GM18508 (cell line): ENCODE measurements around the gene ADAMTS10.
"Not testable (repeated sequence)": the region's sequence is repeated elsewhere in the genome, so short reads cannot be mapped to it uniquely, and the experiment has no call there.

Source experiments
- ATAC-seq: cut with Tn5 transposase; IDR thresholded peaks from one replicate; pipeline ENCODE4 v1.9.1; 2021; ENCODE audit warnings: moderate number of reproducible peaks; ENCODE audit not compliant: insufficient read depth, unreplicated experiment

ADAMTS10 gene

GRCh38 chr19:8596168-8596567 is 14.3 kb downstream of the ADAMTS10 start:
- no peak for ATAC-seq

DNA sequence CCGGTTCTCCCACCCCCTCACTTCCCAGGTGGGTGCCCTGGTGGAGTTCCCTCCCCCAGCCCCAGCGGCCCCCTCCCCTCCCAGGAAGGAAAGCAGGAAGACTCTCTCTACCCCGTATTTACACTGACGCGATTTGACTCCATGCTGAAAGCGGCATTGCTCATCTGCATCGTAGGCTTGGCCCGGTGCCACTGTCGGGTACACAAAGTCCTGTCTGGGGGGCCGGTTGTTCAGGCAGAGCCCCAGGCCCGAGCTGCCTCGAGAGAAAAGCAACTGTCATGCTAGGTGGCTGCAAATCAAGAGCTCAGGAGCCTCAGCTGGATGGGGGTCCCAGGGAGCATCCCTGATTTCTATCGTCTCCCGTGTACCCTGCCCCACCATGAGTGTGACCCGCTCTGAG is 14.9 kb downstream of the ADAMTS10 start:
- no peak for ATAC-seq

- ATAC-seq, result no peak
Observed at GRCh38 chr19:8593931-8594330, 16.6 kb downstream of the ADAMTS10 start.

DNA sequence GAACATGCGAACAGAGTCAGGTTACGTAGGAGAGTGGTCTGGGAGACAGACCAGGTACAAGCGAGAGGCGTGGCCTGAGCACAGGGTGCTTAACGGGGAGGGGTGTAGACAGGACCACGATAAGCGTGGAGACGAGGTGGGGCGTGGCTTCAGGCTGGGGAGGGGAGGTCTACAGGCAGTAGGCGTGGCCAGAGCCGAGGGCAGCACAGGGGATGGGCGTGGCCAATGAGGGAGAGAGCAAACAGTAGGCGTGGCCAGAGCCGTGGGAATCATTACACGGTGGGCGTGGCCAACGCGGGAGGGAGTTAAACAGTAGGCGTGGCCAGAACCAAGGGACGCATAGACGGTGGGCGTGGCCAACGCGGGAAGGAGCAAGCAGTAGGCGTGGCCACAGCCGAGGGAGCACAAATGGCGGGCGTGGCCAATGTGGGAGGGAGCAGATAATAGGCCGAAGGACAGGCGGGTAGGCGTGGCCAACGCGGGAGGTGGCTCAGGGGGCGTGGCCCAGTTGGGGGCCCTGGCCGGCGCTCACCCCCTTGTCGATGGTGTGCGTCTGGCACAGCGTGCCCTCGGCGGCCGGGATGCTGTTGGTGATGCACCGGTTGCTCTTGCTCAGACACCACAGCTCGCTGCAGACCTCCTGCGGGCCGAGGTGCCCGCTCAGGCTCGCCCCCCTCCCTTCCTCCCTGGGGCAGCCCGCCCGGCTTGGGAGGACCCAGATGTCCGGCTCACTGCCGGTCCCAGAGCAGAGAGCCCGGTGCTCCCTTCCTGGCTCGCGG is 18.1 kb downstream of the ADAMTS10 start:
- no peak for ATAC-seq

GRCh38 chr19:8589177-8589714 is 21.3 kb downstream of the ADAMTS10 start:
- ATAC-seq, result no peak

- ATAC-seq, result no peak
Observed at GRCh38 chr19:8585894-8586750, 24.4 kb downstream of the ADAMTS10 start.

- no peak for ATAC-seq
Observed at GRCh38 chr19:8584965-8585893, 25.3 kb downstream of the ADAMTS10 start.

DNA sequence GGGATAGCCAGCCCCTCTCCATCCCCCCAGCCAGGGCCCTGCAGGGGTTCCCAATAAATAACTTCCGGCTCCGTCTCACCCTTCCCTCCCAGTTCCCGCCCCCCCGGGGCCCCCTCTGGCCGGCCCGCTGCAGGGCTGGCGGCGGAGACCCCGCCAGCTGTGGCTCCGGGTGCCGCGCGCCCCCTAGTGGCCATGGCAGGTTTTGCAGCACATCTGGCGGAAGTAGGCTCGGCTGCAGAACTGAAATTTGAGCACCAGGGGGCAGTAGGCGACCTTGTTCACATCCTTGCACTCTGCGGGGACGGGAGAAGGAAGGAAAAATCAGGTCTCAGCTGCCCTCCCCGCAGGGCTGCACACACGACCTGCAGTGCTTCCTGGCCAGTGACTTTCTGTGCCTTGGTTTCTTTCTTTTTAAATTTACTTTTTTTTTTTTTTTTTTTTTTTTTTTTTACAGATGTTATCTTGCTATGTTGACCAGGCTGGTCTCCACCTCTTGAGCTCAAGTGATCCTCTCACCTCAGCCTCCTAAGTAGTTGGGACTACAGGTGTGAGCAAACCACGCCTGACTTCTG is 29.7 kb downstream of the ADAMTS10 start:
- ATAC-seq, result no peak

DNA sequence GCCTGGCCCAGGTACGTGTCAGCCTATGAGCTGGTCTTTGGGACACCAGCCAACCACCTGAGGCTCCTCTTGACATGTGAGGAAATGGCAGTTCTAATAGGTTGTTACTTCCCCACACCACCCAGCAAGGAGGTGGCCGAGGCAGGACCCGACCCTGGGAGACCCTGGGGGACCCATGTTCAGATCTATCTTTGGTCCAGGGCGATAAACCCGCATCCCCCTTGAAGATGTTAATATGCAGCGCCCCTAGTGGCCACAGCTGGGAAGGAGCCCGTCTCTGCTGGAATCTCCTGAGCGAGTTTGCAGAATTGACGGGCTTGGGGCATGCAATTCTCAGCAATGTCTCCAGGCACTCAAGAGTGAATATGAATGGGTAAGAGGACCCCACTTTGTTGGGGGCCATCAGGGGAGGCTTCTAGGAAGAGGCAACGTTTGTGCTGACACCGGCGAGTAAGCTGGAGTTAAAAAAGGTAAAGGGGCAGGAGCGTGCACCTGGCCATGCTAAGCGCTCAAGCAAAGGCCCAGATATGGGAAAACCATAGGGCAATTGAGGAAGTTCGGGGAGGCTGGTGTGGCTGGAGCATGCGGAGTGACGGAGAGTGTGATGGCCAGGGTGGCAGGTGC is 31.8 kb downstream of the ADAMTS10 start:
- ATAC-seq, result no peak

DNA sequence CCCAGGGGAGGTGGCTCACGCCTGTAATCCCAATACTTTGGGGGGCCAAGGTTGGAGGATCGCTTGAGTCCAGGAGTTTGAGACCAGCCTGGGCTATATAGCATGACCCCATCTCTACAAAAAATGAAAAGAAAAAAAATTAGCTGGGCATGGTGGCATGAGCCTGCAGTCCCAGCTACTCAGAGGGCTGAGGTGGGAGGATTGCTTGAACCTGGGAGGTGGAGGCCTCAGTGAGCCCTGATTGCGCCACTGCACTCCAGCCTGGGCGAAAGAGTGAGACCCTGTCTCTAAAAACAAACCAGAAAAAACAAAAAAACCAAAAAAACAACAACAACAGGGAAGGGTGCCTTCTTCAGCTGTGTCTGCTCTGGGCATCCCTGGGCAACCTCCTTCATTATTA is 32.8 kb downstream of the ADAMTS10 start:
- no peak for ATAC-seq

DNA sequence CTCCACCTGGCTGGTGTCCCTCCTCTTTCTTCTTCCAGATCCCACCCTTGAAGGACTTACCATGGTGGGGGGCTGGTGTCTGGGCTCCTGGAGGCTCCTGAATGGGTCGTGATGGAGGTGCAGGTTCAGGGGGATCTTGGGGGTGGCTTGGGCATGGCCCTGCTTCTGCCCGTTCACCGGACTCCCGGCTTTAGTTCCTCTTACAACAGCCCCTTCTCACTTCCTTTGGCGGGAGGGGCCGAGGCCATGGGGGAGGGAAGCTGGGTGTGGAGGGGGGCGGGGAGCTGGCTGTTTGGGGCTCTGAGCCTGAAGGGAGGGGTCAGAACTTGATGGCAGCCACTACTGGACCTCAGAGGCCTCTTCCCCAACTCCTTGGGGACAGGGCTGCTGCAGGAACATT is 33.3 kb downstream of the ADAMTS10 start, which contains the start of gene MYO1F:
TSS of gene MYO1F (minus strand) at position 196 of the 400 bp plus-strand sequence. CDS start at position 63, 133 bp downstream.
- ATAC-seq, result no peak

DNA sequence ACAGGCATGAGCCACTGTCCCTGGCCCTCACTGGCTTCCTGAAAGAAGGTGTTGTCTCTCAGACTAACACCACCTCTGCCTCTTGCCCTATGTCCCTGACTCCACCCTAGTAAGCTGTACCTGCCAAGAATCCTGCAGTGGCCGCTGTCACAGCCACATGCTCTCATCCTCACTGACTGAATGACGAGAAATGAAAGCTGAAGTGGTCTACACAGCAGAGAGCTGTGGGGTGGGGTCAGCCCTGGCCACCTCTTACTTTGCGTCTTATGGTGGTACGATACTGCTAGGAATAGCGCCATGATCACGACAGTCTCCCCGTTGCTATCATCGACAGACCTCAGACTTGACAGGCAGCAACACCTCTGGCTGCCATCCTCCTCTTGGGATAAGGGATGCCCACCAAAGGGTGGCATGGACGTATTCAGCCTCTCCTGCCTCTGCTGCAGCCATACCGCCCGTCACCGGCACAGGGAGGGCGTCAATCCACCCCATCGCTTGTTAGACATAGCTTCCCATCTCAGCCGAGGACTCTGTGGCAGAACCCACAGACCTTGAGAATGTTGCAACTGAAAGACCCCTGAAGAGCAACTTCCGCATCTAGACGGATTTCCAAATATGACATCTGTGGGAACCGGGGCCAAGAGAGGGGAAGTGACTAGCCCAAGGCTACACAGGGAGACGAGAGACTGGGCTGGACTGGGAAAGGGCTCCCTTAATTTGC is 34.1 kb downstream of the ADAMTS10 start:
- ATAC-seq, result no peak

DNA sequence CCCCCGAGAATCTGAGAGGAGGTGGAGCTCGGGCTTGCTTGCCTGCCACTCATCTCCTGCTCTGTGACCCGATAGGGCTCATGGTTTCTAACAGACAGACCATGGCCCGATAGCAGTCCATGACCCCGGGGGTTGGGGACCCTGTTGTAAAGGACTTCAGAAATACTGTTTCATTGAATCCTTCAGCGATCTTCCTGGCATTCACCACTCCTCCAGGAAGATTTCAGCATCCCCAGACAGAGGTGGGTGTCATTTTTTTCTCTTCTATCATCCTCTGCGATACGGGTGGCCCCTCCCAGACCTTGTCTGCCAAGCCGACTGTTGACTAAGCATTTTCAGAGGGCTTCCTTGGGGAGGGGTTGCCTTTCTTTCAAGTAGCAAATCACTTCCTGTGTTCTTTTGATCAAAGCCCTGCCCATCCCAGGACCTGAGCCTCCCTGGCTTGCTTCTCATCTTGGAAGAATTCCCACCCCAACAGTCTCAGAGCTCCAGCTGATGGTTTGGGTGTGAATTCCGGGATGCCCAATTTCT is 35.0 kb downstream of the ADAMTS10 start:
- no peak for ATAC-seq

- not testable (repeated sequence) for ATAC-seq
Observed at GRCh38 chr19:8574619-8574922, 35.9 kb downstream of the ADAMTS10 start.

DNA sequence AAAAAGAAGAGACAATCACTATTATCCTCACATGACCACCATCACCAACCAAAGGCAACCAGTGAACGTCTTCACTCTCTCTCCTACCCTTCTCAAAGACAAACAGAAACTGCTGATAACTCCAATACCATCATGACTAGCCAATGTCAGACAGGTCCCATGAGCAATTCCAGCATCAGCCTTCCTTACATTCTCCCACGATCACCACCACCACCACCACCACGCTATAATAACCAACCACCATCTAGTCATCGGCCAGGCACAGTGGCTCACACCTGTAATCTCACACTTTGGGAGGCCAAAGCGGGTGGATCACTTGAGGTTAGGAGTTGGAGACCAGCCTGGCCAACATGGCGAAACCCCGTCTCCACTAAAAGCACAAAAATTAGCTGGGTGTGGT is 37.2 kb downstream of the ADAMTS10 start:
- no peak for ATAC-seq

DNA sequence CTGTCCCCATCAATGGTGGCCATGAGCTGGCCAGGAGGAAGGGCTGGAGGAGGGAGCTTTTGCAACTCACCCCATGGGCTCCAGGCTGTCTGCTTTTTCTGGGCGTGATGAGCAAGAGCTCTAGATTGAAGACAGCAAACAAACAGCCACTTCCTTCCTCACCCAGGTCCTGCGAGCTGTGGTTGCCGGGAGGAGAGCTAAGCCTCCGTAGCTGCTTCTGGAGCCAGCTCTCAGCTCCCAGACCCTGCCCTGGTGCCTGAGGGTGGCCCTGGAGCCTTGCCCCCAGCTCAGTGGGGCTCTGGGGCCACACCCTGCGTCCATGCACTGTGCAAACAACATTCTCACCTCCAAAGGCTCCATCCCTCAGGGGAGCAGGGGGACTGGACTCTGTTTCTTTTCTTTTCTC is 39.5 kb downstream of the ADAMTS10 start:
- no peak for ATAC-seq

DNA sequence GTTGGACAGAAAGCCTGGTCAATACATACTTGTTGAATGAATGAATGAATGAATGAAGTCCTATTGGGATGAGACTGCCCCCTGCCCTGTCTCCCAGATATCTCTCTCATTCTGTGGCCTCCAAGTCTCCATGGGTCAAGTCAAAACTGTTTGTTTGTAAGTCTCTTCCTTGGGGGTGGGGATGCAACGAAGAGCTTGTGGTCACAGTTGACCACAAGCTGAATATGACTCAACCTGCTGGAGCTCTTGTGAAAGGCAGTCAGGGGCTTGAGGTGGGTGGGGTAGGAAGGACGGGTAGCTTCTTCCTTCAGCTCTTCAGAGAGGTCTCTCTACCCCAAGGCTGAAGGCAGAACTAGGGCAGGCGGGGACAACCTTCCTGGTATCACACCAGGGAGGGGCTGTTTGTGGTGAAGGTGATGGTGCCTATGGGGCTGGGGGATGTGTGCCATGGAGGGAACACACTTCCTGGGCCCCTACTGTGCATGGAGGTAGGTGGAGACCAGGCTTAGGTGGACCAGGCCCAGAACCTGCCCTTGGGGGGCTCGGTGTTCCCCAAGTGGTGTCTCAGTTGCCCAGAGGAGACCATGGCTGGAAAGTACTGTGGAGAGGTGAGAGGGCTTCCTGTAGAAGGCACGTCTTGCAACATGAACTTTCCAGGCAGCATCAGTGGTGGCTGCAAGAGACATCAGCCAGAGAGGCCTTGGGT is 41.3 kb downstream of the ADAMTS10 start:
- no peak for ATAC-seq
